Measurements from ENCODE around the gene SMC5.

- TF ChIP-seq CTCF (IDR thresholded peaks at IDR 0.05; ENCODE audit: low read depth, low read length, missing input control), result no peak
- no peak for TF ChIP-seq HNF4G (IDR thresholded peaks at IDR 0.05)
- TF ChIP-seq TAF1 (conservative IDR thresholded peaks at IDR 0.05), result no peak
Observed at GRCh38 chr9:70291446-70291845, 32.7 kb downstream of the SMC5 start.

Measured in liver (tissue), 3 donors.